Common myeloid progenitor, CD34-positive (primary cell): ENCODE results near the gene HIRIP3.

ENCODE experiments used
- CTCF ChIA-PET: fragments of 350-600 bp; sonication (Branson Sonifier 250); formaldehyde crosslinking; loops from one replicate; lab custom pipeline; 2021; ENCODE audit warnings: antibody characterized with exemption; lab: Charles Lee
- POLR2A ChIA-PET: fragments of 350-600 bp; sonication (Branson Sonifier 250); formaldehyde crosslinking; loops from one replicate; lab custom pipeline; 2021; ENCODE audit warnings: antibody characterized with exemption; lab: Charles Lee
- DNase-seq, 3 donors: peaks; one replicate each; pipeline versions ENCODE4 v3.0.0 to v3.0.0-alpha.2; 2013
- H3K27ac ChIP-seq, 2 experiments: 1 replicate in 1 of 2; 2 replicates in 1 of 2; pipeline ENCODE4 v1.7.0; 2013; ENCODE audit warnings: inconsistent platforms in 2 of 2, low read length in 2 of 2, mild to moderate bottlenecking in 2 of 2, low read depth in 1 of 2, moderate library complexity in 1 of 2; ENCODE audit not compliant: severe bottlenecking in 2 of 2, insufficient read depth in 1 of 2, poor library complexity in 1 of 2
- H3K27me3 ChIP-seq, 5 experiments: replicated peaks in 2 of 5; 1 replicate in 3 of 5; 2 replicates in 2 of 5; pipeline versions ENCODE4 v1.6.1 to v1.7.0; 2013; ENCODE audit warnings: low read length in 4 of 5, mild to moderate bottlenecking in 2 of 5, moderate library complexity in 2 of 5, inconsistent platforms in 1 of 5; ENCODE audit not compliant: insufficient read depth in 5 of 5, control insufficient read depth in 4 of 5
- H3K36me3 ChIP-seq, 4 experiments: 1 replicate in 2 of 4; 2 replicates in 2 of 4; pipeline versions ENCODE4 v1.6.1 to v1.7.0; 2013; ENCODE audit warnings: low read length in 3 of 4, control low read depth in 1 of 4, mild to moderate bottlenecking in 1 of 4; ENCODE audit not compliant: control insufficient read depth in 4 of 4, insufficient read depth in 4 of 4
- H3K4me1 ChIP-seq, 4 experiments: 1 replicate in 3 of 4; 2 replicates in 1 of 4; pipeline versions ENCODE4 v1.6.1 to v1.7.1; 2013; ENCODE audit warnings: low read length in 3 of 4, mild to moderate bottlenecking in 3 of 4, control low read depth in 1 of 4, inconsistent platforms in 1 of 4, moderate library complexity in 1 of 4; ENCODE audit not compliant: control insufficient read depth in 4 of 4, insufficient read depth in 4 of 4; ENCODE audit errors: control extremely low read depth in 1 of 4
- H3K4me3 ChIP-seq, 7 experiments: 1 replicate in 4 of 7; 2 replicates in 3 of 7; pipeline versions ENCODE4 v1.5.1 to v1.7.0; 2013; ENCODE audit warnings: mild to moderate bottlenecking in 7 of 7, low read length in 6 of 7, moderate library complexity in 6 of 7, inconsistent platforms in 2 of 7, low read depth in 2 of 7, control low read depth in 1 of 7; ENCODE audit not compliant: insufficient read depth in 4 of 7, control insufficient read depth in 1 of 7; ENCODE audit errors: extremely low read depth in 1 of 7
- H3K9me3 ChIP-seq, 5 experiments: 1 replicate in 4 of 5; 2 replicates in 1 of 5; pipeline versions ENCODE4 v1.6.1 to v1.7.1; 2013; ENCODE audit warnings: low read length in 4 of 5, mild to moderate bottlenecking in 2 of 5, inconsistent platforms in 1 of 5, low read depth in 1 of 5, moderate library complexity in 1 of 5; ENCODE audit not compliant: control insufficient read depth in 4 of 5, insufficient read depth in 2 of 5; ENCODE audit errors: control extremely low read depth in 1 of 5
- WGBS: methylation state at CpG from one replicate; pipeline ENCODE4 v1.1.5; 2013; ENCODE audit not compliant: insufficient coverage; 5-methylcytosine and 5-hydroxymethylcytosine counted together

HIRIP3 gene

GRCh38 chr16:30005341-30006094 lies 10.1 kb upstream of the HIRIP3 start:
- no peak overlapping the region for H3K27ac ChIP-seq
- H3K27me3 ChIP-seq, result peaks cover 0 to 18% (median 6%) of the 10 kb centered on the region in 5 experiments
- no peak overlapping the region for H3K4me3 ChIP-seq
- H3K4me1 ChIP-seq, result peaks cover 0 to 23% (median 19%) of the 10 kb centered on the region in 4 experiments
- peak; percentile 49 to 72 (median 69) for DNase-seq
- no peaks in the 10 kb centered on the region for H3K9me3 ChIP-seq
- ChIA-PET CTCF (interaction anchor here (0.8 to 1.8 kb wide), 13 partner anchors 9 to 185 kb away, joined by 3 to 6 read pairs (median 4); partner anchors contain the start of genes INO80E, KCTD13, TAOK2 and TLCD3B), POLR2A (interaction anchor here (0.5 kb wide), 1 partner anchor 286 kb away, joined by 3 read pairs; no protein-coding TSS in a partner anchor)
- WGBS, result 78% methylated on average over 23 of the region's 35 CpGs
- peaks cover 0 to 37% (median 16%) of the 10 kb centered on the region in 4 experiments for H3K36me3 ChIP-seq

- Histone ChIP-seq H3K4me1 (peaks cover 0 to 18% (median 15%) of the 10 kb centered on the region in 4 experiments), H3K9me3 (no peaks in the 10 kb centered on the region), H3K27me3 (peaks cover 0 to 11% (median 2%) of the 10 kb centered on the region in 5 experiments), H3K36me3 (peaks cover 0 to 40% (median 22%) of the 10 kb centered on the region in 4 experiments), H3K27ac (no peak overlapping the region), H3K4me3 (peak overlapping the region in 2 of 7 experiments; percentile 10 to 11)
- WGBS, result 13% methylated on average over 8 of the region's 11 CpGs
- peak in 2 of 3 donors; percentile 43 to 57 for DNase-seq
- CTCF ChIA-PET, result interaction anchor here (0.7 to 1.8 kb wide), 11 partner anchors 13 to 306 kb away, joined by 3 to 6 read pairs (median 4); partner anchors contain the start of genes KCTD13, TAOK2 and TLCD3B
- POLR2A ChIA-PET, result no interaction called here
These were observed 9.4 kb upstream of the HIRIP3 start for GRCh38 chr16:30004811-30005242.

GRCh38 chr16:30004424-30004776 lies 9.0 kb upstream of the HIRIP3 start:
- Histone ChIP-seq H3K4me1 (peaks cover 0 to 18% (median 15%) of the 10 kb centered on the region in 4 experiments), H3K27me3 (peaks cover 0 to 7% (median 2%) of the 10 kb centered on the region in 5 experiments), H3K4me3 (no peak overlapping the region), H3K9me3 (no peaks in the 10 kb centered on the region), H3K36me3 (peaks cover 0 to 44% (median 26%) of the 10 kb centered on the region in 4 experiments), H3K27ac (peak overlapping the region in 1 of 2 experiments; percentile 14)
- 58% methylated on average over 11 of the region's 19 CpGs for WGBS
- no peak for DNase-seq
- ChIA-PET POLR2A (no interaction called here), CTCF (interaction anchor here (0.6 to 1.8 kb wide), 11 partner anchors 13 to 305 kb away, joined by 3 to 6 read pairs (median 4); partner anchors contain the start of genes KCTD13, TAOK2 and TLCD3B)

GRCh38 chr16:30003670-30004423 lies 8.4 kb upstream of the HIRIP3 start:
- Histone ChIP-seq H3K27me3 (peaks cover 0 to 2% (median 0%) of the 10 kb centered on the region in 5 experiments), H3K27ac (peak overlapping the region in 1 of 2 experiments; percentile 14), H3K36me3 (peaks cover 0 to 49% (median 29%) of the 10 kb centered on the region in 4 experiments), H3K9me3 (no peaks in the 10 kb centered on the region), H3K4me3 (no peak overlapping the region), H3K4me1 (peaks cover 0 to 18% (median 15%) of the 10 kb centered on the region in 4 experiments)
- POLR2A ChIA-PET, result no interaction called here
- DNase-seq, result no peak
- CTCF ChIA-PET, result interaction anchor here (0.6 to 1.8 kb wide), 10 partner anchors 14 to 305 kb away, joined by 3 to 6 read pairs (median 4); partner anchors contain the start of genes KCTD13, TAOK2 and TLCD3B
- 93% methylated on average over 17 of the region's 17 CpGs for WGBS

GRCh38 chr16:30002614-30003346 lies 7.4 kb upstream of the HIRIP3 start:
- Histone ChIP-seq H3K4me3 (no peak overlapping the region), H3K9me3 (no peaks in the 10 kb centered on the region), H3K27me3 (no peaks in the 10 kb centered on the region), H3K27ac (no peak overlapping the region), H3K36me3 (peaks cover 0 to 52% (median 30%) of the 10 kb centered on the region in 4 experiments), H3K4me1 (peaks cover 0 to 18% (median 15%) of the 10 kb centered on the region in 4 experiments)
- no peak for DNase-seq
- ChIA-PET POLR2A (no interaction called here), CTCF (no interaction called here)
- 98% methylated on average over 16 of the region's 19 CpGs for WGBS
